GM21737 (cell line): Measurements from ENCODE around the gene C1orf210.

Experiments
- ATAC-seq: cut with Tn5 transposase; IDR thresholded peaks from one replicate; pipeline ENCODE4 v1.9.1; 2021; ENCODE audit warnings: mild to moderate bottlenecking, moderate library complexity; ENCODE audit not compliant: unreplicated experiment

Gene C1orf210

DNA sequence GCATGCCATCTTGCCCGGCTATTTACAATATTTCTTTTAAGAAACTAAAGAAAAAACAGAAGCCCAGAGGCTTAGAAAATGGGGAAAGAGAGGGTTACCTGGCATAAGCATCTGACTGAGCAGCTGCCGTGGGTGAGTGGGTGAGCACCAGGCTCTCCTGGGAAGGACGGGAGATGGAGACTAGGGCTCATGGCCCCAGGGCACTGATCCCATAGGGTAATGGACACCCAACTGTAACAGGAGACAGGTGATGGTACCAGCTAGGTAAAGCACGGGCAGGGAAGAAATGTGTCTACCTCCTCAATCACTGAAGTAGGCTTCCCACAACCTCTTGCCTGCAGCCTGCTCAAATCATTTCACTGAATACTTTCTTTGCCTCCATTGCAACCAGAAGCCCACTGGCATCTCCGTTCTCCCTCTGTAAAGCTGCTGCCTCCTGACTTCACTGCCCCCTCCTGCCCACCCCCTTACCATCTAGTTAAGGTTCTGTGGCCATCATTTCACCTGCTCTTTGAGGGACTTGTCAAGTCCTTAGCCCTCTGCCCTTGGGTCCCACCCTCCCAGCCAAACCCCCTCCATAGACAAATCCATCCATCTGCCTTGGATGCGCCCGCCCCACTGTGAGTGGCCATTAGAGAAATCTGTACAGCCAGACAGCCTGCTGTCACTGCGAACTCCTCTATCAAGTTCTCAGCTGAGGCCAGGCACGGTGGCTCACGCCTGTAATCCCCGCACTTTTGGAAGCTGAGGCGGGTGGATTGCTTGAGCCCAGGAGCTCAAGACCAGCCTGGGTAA is 9.4 kb downstream of the C1orf210 start:
- ATAC-seq = no peak

DNA sequence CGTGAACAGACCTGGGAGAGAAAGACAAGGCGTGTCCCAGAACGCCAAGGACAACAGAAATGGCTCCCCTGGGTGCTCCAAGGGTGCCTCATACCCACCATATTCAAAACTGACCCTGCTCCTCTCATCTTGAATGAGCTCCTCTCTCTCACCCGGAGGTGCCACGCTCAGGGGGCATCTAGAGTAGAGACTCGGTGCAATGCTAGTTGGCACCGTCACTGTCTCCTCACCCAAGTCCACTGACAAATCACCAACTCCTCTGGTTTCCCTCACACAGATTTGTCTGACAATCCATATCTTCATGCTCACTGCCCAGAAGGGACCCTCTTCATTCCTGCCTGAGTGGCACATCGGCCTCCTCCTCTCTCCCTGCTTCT is 10.6 kb downstream of the C1orf210 start:
- no peak for ATAC-seq

DNA sequence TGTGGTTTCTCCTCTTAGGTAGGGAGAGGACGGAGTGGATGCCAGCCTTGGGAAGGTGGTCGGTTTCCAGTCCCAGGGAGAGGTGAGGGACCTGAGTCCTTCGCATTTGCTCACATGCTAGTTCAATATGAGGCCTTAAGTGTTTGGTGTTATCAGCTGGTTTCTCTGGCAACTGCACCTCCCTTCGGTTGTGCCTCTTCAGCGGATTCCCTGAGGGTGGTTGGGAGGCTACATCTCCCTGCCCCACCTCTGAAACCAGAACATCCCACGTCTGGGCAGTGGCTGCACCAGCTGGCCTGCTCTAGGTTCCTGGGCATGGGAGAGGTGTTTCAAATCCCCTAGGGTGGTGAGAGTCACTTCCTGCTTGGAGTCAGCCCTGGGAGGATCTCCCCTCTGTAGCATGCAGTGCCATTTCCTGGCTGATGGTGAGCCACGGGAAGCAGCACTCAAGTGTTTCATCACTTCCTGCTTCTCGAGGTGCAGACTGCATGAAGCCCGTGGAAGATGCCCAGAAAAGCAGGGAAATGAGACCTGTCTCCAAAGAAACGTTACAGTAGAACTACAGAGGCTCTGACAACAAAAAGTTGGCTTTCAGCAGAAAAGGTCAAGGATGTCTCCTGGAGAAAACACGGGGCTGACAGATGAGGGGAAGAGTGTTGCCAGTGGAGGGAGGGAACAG is 11.1 kb downstream of the C1orf210 start:
- ATAC-seq = no peak

DNA sequence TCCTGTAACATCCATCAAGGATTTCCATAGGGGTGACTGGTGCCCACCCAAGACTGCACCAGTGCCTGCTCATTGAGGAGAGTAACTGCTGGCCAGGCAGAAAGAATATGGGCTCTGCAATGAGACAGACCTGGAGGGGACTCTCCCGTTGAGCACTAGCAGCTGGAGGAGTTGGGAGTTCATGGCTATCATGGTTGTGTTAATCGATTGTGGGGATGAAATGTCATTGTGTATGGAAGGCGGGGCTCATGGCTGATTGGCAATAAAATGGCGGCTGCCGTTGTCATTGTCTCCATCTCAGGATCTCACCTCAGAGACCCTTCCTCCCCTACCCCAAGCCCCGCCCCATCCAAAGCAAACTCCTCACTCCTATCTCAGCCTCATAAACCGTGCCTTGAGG is 11.7 kb downstream of the C1orf210 start:
- ATAC-seq = no peak

DNA sequence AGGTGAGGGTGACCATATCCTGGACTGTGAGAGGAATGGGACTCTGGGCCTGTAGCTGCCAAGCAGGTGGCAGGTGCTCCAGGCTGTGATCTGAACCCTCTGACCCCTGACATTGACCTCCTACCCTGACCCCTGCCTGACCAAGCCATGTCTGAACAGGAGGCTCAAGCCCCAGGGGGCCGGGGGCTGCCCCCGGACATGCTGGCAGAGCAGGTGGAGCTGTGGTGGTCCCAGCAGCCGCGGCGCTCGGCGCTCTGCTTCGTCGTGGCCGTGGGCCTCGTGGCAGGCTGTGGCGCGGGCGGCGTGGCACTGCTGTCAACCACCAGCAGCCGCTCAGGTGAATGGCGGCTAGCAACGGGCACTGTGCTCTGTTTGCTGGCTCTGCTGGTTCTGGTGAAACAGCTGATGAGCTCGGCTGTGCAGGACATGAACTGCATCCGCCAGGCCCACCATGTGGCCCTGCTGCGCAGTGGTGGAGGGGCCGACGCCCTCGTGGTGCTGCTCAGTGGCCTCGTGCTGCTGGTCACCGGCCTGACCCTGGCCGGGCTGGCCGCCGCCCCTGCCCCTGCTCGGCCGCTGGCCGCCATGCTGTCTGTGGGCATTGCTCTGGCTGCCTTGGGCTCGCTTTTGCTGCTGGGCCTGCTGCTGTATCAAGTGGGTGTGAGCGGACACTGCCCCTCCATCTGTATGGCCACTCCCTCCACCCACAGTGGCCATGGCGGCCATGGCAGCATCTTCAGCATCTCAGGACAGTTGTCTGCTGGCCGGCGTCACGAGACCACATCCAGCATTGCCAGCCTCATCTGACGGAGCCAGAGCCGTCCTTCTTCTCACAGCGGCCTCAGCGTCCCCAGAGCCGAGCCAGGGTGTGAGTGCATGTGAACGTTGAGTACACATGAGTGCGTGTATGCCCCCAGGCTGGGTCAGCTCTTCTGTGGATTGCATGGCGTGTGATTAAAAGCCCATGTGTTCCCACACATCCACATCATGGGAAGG is 12.5 kb downstream of the C1orf210 start:
- ATAC-seq = no peak

DNA sequence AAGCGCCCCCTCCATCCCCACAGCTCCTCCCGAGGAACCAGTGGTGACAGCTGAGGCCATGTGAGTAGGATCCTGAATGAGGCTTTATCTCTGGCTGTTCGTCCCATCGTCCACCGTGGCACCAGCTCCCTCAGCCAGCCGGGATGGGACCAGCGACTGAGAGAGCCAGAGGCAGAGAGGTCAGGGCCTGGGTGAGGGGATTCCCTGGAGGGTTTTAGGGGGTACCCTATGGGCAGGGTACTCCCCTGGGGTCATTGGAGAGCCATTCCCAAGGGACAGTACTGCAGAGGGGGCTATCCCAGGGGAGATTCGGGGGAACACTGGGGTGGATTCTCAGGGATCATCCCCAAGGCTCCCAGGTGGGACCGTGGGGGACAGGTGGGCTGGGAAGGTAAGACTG is 13.2 kb downstream of the C1orf210 start:
- ATAC-seq = no peak

DNA sequence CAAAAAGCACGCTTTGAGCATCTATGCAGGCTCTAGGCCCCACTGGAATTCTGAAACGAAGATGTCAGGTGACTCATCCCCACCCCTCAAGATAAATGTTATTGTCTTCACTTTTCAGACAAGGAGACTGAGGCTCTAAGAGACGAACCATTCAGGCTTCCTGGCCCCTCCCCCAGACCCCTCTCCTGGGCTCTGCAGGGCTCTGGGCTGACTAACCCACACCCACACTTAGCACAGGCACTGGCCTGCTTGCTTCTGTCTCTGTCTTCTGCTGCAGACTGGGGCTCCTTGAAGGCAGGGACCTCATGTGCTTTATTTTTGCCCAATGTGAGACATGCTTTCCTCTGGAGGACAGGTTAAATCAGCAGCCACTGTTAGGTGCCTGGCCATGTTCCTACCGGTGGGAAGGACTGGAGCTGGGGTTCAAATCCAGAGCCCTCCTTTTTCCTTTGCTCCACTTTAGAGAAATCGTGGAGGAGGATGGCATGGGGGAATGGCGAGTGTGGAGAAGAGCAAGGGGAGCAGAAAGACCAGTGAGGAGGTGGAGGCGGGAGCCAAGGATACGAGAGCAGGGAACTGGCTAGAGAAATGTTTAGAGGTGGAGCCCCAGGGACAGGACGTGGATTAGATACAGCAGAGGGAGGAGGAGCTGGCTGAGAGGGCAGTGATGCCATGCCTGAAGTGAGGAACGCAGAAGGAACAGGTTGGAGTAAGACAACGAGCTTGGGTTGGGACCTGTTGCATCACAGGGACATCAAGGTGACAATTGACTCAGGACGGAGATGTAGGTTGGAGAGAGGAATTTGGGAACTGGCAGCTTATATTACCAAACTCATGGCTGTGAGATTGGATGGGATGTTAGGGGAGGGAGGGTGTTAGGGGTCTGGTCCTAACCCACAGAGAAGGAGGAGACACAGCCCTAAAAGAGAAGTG is 13.9 kb downstream of the C1orf210 start:
- ATAC-seq = no peak

DNA sequence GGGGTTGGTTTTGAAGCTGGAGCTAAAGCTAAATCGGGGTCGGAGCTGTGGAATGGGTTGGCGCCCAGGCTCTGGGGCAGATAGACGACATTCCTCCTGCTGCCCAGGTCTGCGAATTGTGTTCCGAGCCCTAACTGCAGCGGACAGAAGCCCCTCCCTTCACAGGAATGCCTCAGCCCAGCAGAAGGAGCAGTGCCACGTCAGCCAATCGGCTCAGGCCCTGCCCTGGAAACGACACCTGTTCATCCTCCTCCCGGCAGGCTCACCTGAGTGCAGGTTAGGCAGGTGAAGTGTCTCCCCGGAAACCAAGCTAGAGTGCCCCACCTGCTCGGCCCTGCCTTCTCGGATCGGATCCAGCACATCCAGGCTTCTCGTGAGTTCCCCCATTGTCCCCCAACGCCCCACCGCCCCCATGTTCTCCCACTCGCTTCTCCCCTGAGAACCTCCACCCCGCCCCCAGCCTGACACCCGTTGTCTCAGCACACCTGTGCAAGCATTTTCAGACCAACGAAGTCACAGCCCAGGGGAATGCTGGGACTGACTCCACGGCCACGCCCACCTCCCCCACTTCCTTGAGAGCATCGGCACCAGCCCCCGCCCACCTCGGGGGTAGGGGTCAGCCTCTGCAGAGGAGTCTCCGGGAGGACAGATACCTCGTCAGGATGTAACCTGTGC is 14.8 kb downstream of the C1orf210 start:
- ATAC-seq = no peak

DNA sequence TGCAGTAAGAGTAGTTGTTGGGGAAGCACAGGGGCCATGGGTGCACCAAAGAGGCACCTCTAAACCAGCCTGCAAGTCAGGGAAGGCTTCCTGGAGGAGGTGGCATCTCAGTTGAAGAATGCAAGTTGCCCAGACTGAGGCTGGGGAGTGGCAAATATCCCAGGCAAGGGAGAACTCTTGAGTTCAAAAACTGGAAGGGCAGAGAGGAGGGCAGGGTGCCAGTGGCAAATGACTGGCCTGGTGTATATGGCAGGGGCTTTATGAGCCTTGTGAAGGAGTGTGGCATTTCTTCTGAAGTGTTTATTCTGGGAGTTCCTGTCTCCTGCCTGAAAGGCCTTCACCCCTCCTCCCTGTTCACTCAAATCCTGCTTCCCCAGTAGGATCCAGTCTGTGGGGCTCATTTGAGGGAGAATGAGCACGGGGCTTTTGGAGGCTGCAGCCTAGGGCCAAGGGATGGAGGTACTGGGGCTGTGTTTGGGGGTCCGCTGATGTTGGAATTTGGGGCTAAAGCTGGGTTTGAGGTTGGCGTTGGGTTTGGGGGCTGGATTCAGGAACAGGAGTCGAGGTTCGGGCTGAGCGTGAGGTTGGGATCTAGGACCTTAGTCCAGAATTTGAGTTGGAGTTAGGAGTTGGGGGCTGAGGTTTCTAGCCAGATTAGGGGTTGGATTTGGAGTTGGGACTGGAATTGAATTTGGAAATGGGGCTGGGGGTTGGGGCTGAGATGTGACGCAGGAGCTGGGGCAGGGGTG is 15.6 kb downstream of the C1orf210 start, which contains the start of gene TMEM125:
TSS of gene TMEM125 (plus strand) at position 357 of the 749 bp plus-strand sequence. CDS start 2,740 bp downstream, outside the sequence.
- ATAC-seq = no peak

DNA sequence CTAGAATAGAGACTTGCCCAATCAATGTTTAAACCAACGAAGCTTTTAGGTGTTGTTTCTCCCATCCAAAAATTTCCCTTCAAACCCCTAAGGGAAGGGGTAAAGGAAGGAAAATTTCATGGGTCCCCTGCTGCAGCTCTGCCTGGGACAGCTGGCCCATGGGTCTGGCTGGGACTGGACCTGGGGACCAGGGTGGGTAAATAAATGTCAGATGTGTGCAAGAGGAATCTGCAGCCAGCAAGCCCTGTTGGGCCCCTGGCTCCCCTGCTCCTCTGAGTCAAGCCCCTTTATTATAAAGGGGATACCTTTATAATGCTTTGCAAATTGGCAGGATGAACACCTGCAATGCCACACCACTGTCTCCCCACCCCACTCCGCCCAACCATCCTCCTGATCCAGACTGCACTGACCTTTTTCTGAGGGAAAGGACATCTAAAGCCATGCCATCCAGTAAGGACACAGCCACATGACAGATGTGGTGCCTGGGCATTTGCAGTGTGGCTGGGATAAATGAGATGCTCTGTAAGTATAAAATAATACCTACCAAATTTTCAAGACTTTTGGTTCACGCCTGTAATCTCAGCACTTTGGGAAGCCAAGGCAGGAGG is 17.5 kb downstream of the C1orf210 start:
- ATAC-seq = no peak

DNA sequence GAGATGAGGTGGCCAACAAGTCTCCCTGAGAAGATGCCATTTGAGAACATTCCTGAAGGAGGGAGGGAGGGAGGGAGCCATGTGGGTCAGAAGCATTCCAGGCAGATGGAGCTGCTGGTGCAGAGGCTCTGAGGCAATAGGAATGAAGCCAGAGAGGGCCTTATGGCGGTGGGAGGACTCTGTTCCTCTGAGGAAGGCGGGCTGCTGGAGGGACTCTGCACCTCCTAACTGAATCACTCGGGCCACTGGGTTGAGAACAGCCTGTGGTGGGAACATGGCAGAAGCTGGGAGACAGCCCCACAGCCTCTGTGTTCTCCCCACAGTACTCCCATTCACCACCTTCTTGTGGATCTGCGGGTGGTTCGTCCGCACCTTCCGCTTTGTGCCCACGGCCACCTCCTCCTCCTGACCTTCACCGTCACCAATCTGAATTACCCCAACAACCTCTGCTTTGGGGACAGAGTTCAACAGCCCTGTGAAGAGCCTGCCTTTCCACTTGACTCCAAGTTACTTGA is 18.0 kb downstream of the C1orf210 start:
- no peak for ATAC-seq

DNA sequence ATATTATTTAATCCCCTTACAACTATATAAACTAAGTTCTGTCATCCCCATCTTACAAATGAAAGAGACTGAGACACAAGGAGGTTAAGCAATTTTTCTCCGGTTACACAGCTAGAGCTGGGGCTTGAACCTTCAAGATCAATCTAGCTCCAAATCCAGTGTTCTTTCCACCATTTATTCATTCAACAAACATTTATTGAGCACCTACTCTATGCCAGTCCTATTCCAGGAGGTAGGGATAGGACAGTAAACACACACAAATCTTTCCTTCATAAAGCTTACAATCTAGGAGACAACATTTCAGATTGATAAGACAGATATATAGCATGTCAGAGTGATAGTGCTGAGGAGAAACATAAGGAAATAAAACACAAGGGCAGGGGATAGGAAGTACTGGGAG is 18.5 kb downstream of the C1orf210 start:
- no peak for ATAC-seq

DNA sequence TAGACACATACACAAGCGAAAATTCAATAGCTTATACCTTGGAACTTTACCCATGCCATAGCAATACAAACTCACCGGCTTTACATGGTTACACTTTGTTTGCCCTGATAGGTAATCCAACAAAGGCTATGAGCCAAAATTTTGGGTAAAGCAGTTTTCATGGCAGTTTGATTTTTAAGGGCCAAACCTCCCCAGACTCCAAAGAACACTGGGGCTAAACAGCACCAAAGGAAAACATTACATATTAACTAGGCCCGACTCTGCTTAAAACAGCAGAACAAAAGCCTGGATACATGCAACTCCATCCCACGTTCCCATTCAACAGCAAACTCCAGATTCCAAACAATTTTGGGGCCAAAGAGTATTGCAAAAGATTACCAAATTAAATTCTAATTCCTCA is 19.9 kb downstream of the C1orf210 start:
- no peak for ATAC-seq

DNA sequence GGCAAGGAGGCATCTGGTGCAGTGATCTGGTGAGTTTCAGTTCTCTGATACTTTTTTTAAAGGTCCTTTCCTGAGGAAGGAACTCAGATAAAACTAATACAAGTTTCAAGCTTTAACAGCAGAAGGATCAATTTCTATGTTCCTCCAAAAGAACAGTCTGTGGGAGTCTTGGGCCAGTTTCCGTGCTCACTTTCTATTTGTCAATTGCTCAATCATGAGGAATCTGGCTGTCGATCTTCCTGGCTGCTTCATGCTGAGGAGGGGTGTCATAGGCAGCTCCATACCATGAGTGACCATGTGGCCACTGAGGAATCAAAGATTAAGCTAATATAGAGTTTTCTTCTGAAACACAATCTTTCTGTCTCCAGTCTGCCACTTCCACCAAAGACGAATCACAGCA is 27.0 kb downstream of the C1orf210 start:
- ATAC-seq = no peak

DNA sequence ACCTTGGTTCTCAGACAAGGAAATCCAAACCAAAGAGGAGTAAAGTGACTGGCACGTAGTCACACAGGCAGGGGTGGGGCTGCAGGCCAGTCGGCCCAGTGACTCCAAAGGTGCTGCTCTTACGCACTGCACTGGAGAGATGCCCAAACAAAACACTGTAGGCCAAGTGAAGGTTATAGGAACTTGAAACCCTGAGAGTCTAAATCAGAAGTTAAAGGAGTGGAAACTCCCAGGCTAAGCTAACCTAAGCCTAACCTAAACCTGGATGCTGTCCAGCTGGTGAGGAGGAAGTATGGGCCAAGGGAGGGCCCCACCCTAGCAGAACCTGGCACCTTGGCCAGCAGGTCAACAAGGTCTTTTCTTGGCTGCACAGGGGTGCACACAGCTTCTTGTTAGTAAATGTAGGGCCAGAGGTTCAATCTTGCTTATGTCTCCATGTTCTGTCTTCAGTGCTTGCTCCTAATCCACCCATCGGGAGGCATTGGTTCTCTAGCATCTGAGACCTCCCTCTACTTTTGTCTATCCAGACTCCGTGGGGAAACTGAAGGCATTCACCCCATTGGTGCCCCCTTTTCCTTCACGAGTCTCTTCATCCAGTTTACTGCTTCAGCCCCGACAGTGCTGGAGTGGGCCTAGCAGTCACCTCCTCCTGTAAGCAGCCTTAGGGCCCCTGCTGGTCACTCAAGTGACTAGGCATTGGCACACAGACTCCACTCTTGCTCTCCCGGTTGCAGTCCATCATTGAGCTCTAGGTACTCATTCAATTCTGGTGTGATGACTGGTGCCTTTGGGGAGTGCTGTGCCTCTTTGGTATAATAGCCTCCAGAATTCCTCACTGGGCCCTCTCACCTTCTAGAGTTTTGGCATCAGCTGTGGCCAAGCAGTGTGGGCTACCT is 28.5 kb downstream of the C1orf210 start:
- no peak for ATAC-seq

DNA sequence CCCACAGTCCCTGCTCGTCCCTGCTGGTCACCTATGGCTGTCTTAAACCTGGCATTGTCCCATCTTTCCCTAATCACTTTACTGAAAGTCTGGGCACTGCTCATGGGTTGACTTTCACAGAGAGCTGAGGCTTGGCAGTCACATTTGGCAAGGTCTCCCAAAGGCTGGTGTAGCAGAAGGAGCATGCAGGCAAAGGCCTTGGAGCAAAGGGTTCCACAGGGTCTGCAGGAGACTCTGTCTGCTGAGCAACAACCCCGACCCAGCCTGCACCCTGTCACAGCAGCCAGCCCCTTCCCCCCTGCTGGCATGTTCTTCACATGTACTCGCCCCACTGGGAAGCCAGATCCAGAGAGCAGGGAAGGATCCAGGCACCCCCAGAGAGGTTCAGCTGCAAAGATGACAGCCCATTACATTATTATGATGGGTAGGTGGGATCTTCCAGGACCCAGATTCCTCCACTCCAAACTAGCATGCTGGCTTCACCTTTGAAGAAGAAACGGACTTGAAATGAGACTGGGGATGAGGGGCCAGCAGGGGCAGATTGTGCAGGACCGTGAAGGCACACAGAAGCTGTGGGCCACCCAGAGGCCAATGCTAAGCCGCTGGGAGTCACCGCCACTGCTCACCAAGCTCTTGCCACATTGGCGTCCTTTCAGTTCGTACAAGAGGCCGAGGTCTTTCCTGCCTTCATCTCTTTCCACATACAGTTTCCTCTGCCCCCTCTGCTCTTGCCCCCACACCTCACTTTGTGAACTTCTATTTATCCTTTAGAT is 29.8 kb downstream of the C1orf210 start:
- no peak for ATAC-seq
